IPS-15b (cell line): ENCODE measurements around the gene LCP2.

Source experiments
- H3K27me3 ChIP-seq: one replicate; pipeline ENCODE4 v1.6.1; 2013; ENCODE audit warnings: low read length; ENCODE audit not compliant: control insufficient read depth, insufficient read depth
- H3K36me3 ChIP-seq: one replicate; pipeline ENCODE4 v1.6.1; 2013; ENCODE audit warnings: low read length; ENCODE audit not compliant: control insufficient read depth, insufficient read depth
- H3K4me1 ChIP-seq: one replicate; pipeline ENCODE4 v1.6.1; 2013; ENCODE audit warnings: mild to moderate bottlenecking, low read length; ENCODE audit not compliant: control insufficient read depth, insufficient read depth
- H3K4me3 ChIP-seq: one replicate; pipeline ENCODE4 v1.5.1; 2013; ENCODE audit warnings: low read depth, low read length
- H3K9ac ChIP-seq: one replicate; pipeline ENCODE4 v1.6.1; 2013; ENCODE audit warnings: low read depth, mild to moderate bottlenecking, low read length
- H3K9me3 ChIP-seq: one replicate; pipeline ENCODE4 v1.6.1; 2013; ENCODE audit warnings: mild to moderate bottlenecking, low read length; ENCODE audit not compliant: control insufficient read depth, insufficient read depth

The LCP2 gene

GRCh38 chr5:170292179-170293104, 5.1 kb downstream of the LCP2 start:
- H3K9me3 ChIP-seq: peaks cover 10% of the 10 kb centered on the region
- H3K27me3 ChIP-seq: peaks cover 6% of the 10 kb centered on the region

DNA sequence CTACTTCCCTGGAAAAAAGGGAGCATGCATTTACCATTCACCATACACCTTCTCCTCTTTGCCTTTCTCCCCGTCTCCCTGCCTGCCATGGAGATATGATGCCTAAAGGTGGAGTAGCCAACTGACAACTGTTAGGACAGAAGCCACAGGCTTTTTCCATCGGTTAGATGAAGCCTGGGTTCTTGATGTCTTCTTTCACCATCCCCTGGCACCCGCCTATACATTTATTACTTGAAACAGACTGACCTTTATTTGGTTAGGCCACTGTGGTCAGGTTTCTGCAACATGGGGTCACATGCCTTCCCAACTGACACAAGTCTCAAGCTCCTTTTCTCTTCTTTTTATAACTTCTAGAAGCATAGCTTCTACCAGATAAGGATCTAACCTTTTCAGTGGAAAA, 7.1 kb downstream of the LCP2 start:
- no peaks in the 10 kb centered on the region for H3K36me3 ChIP-seq
- H3K4me3 ChIP-seq: no peak overlapping the region
- H3K9me3 ChIP-seq: peaks cover 10% of the 10 kb centered on the region
- H3K9ac ChIP-seq: no peak overlapping the region
- peaks cover 7% of the 10 kb centered on the region for H3K4me1 ChIP-seq
- H3K27me3 ChIP-seq: peaks cover 4% of the 10 kb centered on the region

More at GRCh38 chr5:170292179-170293104, 5.1 kb downstream of the LCP2 start:
- no peaks in the 10 kb centered on the region for H3K36me3 ChIP-seq
- no peak overlapping the region for H3K9ac ChIP-seq
- peaks cover 3% of the 10 kb centered on the region for H3K4me1 ChIP-seq
- no peak overlapping the region for H3K4me3 ChIP-seq

GRCh38 chr5:170289764-170290163, 7.8 kb downstream of the LCP2 start:
- Histone ChIP-seq H3K36me3 (no peaks in the 10 kb centered on the region), H3K9me3 (peaks cover 10% of the 10 kb centered on the region), H3K9ac (no peak overlapping the region), H3K4me3 (no peak overlapping the region), H3K27me3 (peaks cover under 1% of the 10 kb centered on the region), H3K4me1 (peaks cover 7% of the 10 kb centered on the region)

GRCh38 chr5:170289121-170289520, 8.5 kb downstream of the LCP2 start:
- Histone ChIP-seq H3K27me3 (no peaks in the 10 kb centered on the region), H3K36me3 (no peaks in the 10 kb centered on the region), H3K9ac (no peak overlapping the region), H3K9me3 (peaks cover 10% of the 10 kb centered on the region), H3K4me1 (peaks cover 7% of the 10 kb centered on the region), H3K4me3 (no peak overlapping the region)

- Histone ChIP-seq H3K9me3 (peaks cover 10% of the 10 kb centered on the region), H3K9ac (no peak overlapping the region), H3K4me3 (no peak overlapping the region), H3K4me1 (peaks cover 7% of the 10 kb centered on the region), H3K27me3 (no peaks in the 10 kb centered on the region), H3K36me3 (no peaks in the 10 kb centered on the region)
These were observed 9.0 kb downstream of the LCP2 start for GRCh38 chr5:170288551-170288950.

GRCh38 chr5:170288151-170288550, 9.4 kb downstream of the LCP2 start:
- Histone ChIP-seq H3K9me3 (peaks cover 10% of the 10 kb centered on the region), H3K27me3 (no peaks in the 10 kb centered on the region), H3K4me3 (no peak overlapping the region), H3K9ac (no peak overlapping the region), H3K36me3 (no peaks in the 10 kb centered on the region), H3K4me1 (peaks cover 5% of the 10 kb centered on the region)

DNA sequence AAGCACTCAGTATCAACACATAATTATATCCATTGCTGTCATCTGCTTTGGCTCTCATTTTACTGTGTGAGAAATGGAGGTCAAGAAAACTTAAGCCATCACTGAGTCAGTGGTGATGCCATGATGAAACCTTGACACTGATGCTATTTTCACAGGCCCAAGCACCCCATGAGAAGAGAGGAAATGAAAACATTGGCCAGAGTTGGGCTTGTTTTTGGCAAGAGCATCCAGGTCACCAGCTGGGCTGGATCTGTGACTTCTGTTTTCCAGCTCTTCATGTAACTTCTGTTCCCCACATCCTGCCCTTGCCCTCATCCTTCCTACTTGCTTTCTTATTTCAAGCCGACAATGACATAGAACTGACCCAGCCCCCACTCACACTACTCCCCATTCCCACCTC, 10.0 kb downstream of the LCP2 start:
- Histone ChIP-seq H3K9me3 (peaks cover 10% of the 10 kb centered on the region), H3K9ac (no peak overlapping the region), H3K36me3 (no peaks in the 10 kb centered on the region), H3K4me1 (peaks cover 4% of the 10 kb centered on the region), H3K27me3 (no peaks in the 10 kb centered on the region), H3K4me3 (no peak overlapping the region)

- Histone ChIP-seq H3K9me3 (peaks cover 10% of the 10 kb centered on the region), H3K4me3 (no peak overlapping the region), H3K27me3 (no peaks in the 10 kb centered on the region), H3K9ac (no peak overlapping the region), H3K4me1 (peaks cover 4% of the 10 kb centered on the region), H3K36me3 (no peaks in the 10 kb centered on the region)
These were observed 11.1 kb downstream of the LCP2 start for GRCh38 chr5:170286386-170286925.

GRCh38 chr5:170285181-170285580, 12.4 kb downstream of the LCP2 start:
- Histone ChIP-seq H3K27me3 (no peaks in the 10 kb centered on the region), H3K36me3 (no peaks in the 10 kb centered on the region), H3K4me1 (peaks cover 8% of the 10 kb centered on the region)

GRCh38 chr5:170284231-170284630, 13.3 kb downstream of the LCP2 start:
- Histone ChIP-seq H3K9me3 (no peaks in the 10 kb centered on the region), H3K36me3 (no peaks in the 10 kb centered on the region), H3K4me3 (no peak overlapping the region), H3K27me3 (no peaks in the 10 kb centered on the region), H3K9ac (no peak overlapping the region), H3K4me1 (peaks cover 15% of the 10 kb centered on the region)

More at GRCh38 chr5:170285181-170285580, 12.4 kb downstream of the LCP2 start:
- no peak overlapping the region for H3K9ac ChIP-seq
- no peak overlapping the region for H3K4me3 ChIP-seq
- H3K9me3 ChIP-seq: peaks cover 6% of the 10 kb centered on the region

DNA sequence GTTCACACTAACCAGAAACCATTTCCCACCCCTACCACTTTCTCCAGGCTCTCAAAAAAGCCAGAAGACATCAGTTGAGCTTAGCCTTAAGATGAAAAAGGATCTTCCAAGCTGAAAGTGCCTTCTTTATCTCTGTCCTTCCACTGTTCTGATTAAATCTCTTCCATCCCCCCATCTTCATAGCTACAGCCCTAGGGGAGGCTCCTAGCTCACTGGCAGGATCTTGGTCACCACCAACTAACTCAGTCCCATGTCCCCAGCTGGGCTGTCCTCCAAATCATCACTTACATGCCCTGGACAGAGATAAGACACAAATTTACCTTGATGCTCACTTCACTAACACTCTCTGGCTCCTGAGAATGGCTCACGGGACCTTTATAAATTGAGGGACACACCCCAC, 14.3 kb downstream of the LCP2 start:
- Histone ChIP-seq H3K9me3 (no peaks in the 10 kb centered on the region), H3K9ac (no peak overlapping the region), H3K4me1 (peaks cover 21% of the 10 kb centered on the region), H3K4me3 (no peak overlapping the region), H3K27me3 (no peaks in the 10 kb centered on the region), H3K36me3 (no peaks in the 10 kb centered on the region)

GRCh38 chr5:170280011-170280493, 17.5 kb downstream of the LCP2 start:
- H3K9ac ChIP-seq: no peak overlapping the region
- peaks cover 21% of the 10 kb centered on the region for H3K4me1 ChIP-seq
- no peaks in the 10 kb centered on the region for H3K36me3 ChIP-seq
- no peaks in the 10 kb centered on the region for H3K9me3 ChIP-seq
- no peak overlapping the region for H3K4me3 ChIP-seq
- peaks cover 12% of the 10 kb centered on the region for H3K27me3 ChIP-seq
